BLaER1 (cell line): ENCODE results near the gene SELENOF.

Experiments
- H3K27ac ChIP-seq: shearing (Covaris generic); formaldehyde crosslinking; 2 replicates; pipeline ENCODE4 v1.8.1; 2022
- H3K27me3 ChIP-seq: shearing (Covaris generic); formaldehyde crosslinking; 2 replicates; pipeline ENCODE4 v1.8.1; 2022
- H3K36me3 ChIP-seq: shearing (Covaris generic); formaldehyde crosslinking; 2 replicates; pipeline ENCODE4 v1.8.1; 2022
- H3K4me1 ChIP-seq: shearing (Covaris generic); formaldehyde crosslinking; 2 replicates; pipeline ENCODE4 v1.8.1; 2022
- H3K4me2 ChIP-seq: shearing (Covaris generic); formaldehyde crosslinking; 2 replicates; pipeline ENCODE4 v1.8.1; 2022
- H3K4me3 ChIP-seq: shearing (Covaris generic); formaldehyde crosslinking; 2 replicates; pipeline ENCODE4 v1.8.1; 2022
- H3K9ac ChIP-seq: shearing (Covaris generic); formaldehyde crosslinking; 2 replicates; pipeline ENCODE4 v1.8.1; 2022
- H3K9me3 ChIP-seq: shearing (Covaris generic); formaldehyde crosslinking; 2 replicates; pipeline ENCODE4 v1.8.1; 2022
- H4K20me1 ChIP-seq: shearing (Covaris generic); formaldehyde crosslinking; 2 replicates; pipeline ENCODE4 v1.8.1; 2022
- Cebpa-rat ChIP-seq: shearing (Covaris generic); IDR thresholded peaks from 2 replicates; pipeline ENCODE4 v1.8.1; 2022

The SELENOF gene

DNA sequence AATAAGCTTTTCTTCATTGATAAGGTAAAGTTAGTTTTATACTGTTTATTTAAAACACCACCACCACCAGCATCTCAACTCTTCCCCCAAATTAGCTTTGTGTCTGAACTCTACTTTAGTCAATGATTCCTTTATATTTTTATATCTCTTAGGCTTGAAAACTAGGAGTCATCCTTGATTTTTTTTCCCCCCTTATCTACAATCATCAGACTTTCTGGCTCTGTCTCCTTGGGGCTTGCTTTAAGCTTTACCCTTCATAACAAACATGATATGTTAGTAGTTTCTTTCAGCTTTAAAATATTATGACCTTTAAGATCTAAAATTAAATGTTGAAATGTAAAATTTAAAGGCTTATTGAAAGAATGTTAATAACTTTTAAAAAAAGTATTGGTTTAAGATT is 28.8 kb upstream of the SELENOF start:
- Histone ChIP-seq H3K9ac (no peak overlapping the region), H3K4me2 (no peak overlapping the region)

DNA sequence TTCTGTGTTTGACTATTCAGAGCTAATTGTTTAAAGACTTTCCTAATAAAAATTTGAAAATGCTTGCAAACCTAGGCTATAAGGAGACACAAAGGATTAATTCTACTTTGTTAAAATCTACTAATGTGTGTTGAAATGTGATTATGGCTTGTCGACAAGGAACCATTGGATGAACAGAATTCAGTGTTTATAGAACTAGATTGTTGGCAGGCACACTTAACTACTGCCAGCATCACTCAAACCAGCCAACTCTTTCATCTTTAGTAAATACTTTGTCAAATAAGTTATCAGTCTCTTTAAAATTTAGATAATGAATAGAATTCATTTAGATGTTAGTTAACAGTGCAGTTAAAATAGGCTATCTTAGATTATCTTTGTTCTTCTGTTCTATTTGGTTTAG is 28.1 kb upstream of the SELENOF start:
- no peak overlapping the region for H3K4me2 ChIP-seq
- no peaks in the 10 kb centered on the region for H3K4me1 ChIP-seq
- H3K27me3 ChIP-seq: no peaks in the 10 kb centered on the region
- no peaks in the 10 kb centered on the region for H3K36me3 ChIP-seq
- no peak overlapping the region for H3K9ac ChIP-seq
- no peak overlapping the region for H3K4me3 ChIP-seq
- no peak overlapping the region for H3K27ac ChIP-seq
- H4K20me1 ChIP-seq: 0 out of 2 replicates have a peak, but pooled peaks cover 13% of the 10 kb centered on the region
- TF ChIP-seq Cebpa-rat: no peak
- H3K9me3 ChIP-seq: peaks cover 6% of the 10 kb centered on the region; the same call in 1 of the 2 replicates

More for the DNA sequence above, 28.8 kb upstream of the SELENOF start:
- TF ChIP-seq Cebpa-rat: no peak
- Histone ChIP-seq H3K4me3 (no peak overlapping the region), H3K4me1 (no peaks in the 10 kb centered on the region), H3K36me3 (no peaks in the 10 kb centered on the region), H3K9me3 (peaks cover 6% of the 10 kb centered on the region; the same call in 1 of the 2 replicates), H3K27me3 (no peaks in the 10 kb centered on the region), H3K27ac (no peak overlapping the region), H4K20me1 (0 out of 2 replicates have a peak, but pooled peaks cover 13% of the 10 kb centered on the region)

DNA sequence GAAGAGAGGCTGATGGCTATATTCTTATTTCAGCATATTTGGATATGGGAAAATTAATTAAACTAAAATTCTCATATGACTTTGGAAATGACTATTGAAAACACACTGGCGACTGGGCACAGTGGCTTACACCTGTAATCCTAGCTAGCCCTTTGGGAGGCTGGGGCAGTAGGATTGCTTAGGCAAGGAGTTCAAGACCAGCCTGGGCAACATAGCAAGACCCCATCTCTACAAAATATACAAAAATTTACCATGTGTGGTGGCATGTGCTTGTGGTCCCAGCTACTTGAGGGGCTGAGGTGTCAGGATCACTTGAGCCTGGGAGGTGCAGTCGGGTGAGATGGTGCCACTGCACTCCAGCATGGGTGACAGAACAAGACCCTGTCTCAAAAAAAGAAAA is 26.7 kb upstream of the SELENOF start:
- H3K27me3 ChIP-seq: no peaks in the 10 kb centered on the region
- no peak for TF ChIP-seq Cebpa-rat
- no peak overlapping the region for H3K4me2 ChIP-seq
- H3K27ac ChIP-seq: no peak overlapping the region
- H3K4me1 ChIP-seq: no peaks in the 10 kb centered on the region
- peaks cover 15% of the 10 kb centered on the region; the same call in 1 of the 2 replicates for H4K20me1 ChIP-seq
- no peak overlapping the region for H3K4me3 ChIP-seq
- no peak overlapping the region for H3K9ac ChIP-seq
- peaks cover 6% of the 10 kb centered on the region; the same call in 1 of the 2 replicates for H3K9me3 ChIP-seq
- 0 out of 2 replicates have a peak, but pooled peaks cover 3% of the 10 kb centered on the region for H3K36me3 ChIP-seq

DNA sequence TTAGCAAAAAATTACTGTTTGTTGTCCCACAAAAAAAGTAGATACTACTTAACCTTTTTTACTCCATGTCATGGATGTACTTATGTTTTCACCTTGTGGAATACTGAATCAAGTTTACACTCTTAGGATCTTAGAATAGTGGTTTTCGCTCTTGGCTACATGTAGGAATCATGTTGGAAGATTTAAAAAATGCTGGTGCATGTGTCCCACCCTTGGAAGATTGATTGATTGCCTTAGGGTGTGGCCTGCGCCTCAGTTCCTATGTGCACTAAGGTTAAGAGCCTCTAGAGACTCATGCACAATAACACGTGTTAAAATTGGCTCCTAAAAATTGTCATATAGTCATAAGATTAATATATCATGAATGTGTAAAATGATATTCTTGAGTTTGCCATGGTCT is 25.5 kb upstream of the SELENOF start:
- Histone ChIP-seq H3K9ac (no peak overlapping the region), H3K4me1 (no peaks in the 10 kb centered on the region), H4K20me1 (peaks cover 18% of the 10 kb centered on the region; the same call in 1 of the 2 replicates), H3K27ac (no peak overlapping the region), H3K27me3 (no peaks in the 10 kb centered on the region), H3K36me3 (0 out of 2 replicates have a peak, but pooled peaks cover 4% of the 10 kb centered on the region), H3K9me3 (peaks cover 11% of the 10 kb centered on the region), H3K4me3 (no peak overlapping the region), H3K4me2 (no peak overlapping the region)
- TF ChIP-seq Cebpa-rat: no peak

DNA sequence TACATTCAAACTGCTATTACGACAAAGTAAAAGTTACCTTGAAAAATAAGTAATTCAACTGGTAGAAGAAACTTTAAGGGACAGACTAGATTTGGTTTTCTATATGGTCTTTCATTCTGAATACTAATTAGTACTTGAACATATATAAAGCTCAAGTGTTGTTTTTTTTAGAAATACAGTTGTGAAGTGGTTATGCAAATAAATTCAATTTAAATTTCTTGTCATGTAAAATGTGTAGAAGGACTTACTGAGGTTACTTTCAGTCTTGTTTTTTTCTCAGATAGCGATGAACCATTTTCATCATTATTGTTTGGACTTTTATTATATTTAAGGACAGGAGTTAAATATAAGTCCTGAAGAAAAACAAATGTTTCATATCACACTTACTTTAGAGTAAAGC is 24.9 kb upstream of the SELENOF start:
- H3K36me3 ChIP-seq: peaks cover 9% of the 10 kb centered on the region; the same call in 1 of the 2 replicates
- H3K4me2 ChIP-seq: no peak overlapping the region
- peaks cover 18% of the 10 kb centered on the region; the same call in 1 of the 2 replicates for H4K20me1 ChIP-seq
- TF ChIP-seq Cebpa-rat: no peak
- H3K27ac ChIP-seq: no peak overlapping the region
- no peak overlapping the region for H3K9ac ChIP-seq
- H3K4me3 ChIP-seq: no peak overlapping the region
- no peaks in the 10 kb centered on the region for H3K27me3 ChIP-seq
- peaks cover 16% of the 10 kb centered on the region for H3K9me3 ChIP-seq
- H3K4me1 ChIP-seq: no peaks in the 10 kb centered on the region

DNA sequence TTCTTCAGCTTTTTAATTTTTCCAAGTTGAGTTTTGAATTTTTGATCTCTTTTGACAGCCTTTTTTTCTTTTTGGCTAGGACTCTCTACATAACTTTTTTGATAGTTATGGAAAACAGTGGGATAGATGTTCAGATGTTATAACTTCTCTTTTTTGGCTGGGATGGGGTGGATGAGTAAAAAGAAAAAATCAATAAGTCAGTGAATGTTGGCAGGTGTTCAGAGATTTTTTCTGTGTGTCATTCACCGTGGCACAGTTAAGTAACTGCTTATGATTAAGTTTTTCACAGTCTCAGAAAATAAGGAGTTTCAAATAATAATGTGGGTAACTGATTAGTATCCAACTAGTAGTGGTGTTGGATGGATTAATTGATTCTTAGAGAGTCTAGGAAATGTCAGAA is 24.5 kb upstream of the SELENOF start:
- Histone ChIP-seq H3K4me3 (no peak overlapping the region), H4K20me1 (peaks cover 18% of the 10 kb centered on the region; the same call in 1 of the 2 replicates), H3K36me3 (peaks cover 13% of the 10 kb centered on the region; the same call in 1 of the 2 replicates), H3K9ac (no peak overlapping the region), H3K4me1 (no peaks in the 10 kb centered on the region), H3K9me3 (peaks cover 15% of the 10 kb centered on the region), H3K4me2 (no peak overlapping the region), H3K27me3 (no peaks in the 10 kb centered on the region), H3K27ac (no peak overlapping the region)
- no peak for TF ChIP-seq Cebpa-rat

DNA sequence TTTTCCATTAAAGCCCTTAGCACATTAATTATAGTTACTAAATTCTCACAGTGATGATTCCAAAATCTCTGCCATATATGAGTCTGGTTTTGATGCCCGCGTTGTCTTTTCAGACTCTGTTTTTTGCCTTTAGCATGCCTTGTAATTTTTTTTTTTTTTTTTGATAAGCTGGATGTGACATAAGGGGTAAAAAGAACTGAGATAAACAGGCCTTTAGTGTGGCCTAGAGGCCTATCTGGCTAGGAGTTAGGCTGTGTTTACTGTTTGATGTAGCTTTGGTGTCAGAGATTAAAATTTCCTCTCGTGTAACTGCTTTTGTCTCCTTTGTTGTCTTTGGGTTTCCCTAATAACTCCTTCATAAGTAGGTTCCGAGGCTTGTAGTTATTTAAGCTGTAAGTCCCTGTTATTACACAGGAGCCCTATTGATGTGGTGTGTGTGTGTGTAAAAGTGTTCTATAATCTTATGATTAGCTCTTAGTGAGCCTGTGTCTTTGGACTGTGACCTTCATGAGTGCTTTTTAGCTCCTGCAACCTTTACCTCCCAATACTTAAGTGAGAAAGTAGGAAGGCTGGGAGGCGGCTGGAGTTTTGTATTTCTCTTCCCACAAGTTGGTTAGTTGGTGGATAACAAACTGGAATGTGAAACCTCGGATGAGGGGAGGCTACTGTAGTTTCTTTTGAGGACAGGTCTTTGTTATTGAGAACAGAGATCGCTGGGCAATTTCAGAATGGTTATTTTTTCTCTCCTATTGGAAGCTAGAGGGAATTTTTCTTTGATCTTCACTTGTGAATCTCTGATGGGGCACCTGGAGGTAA is 19.8 kb upstream of the SELENOF start:
- Histone ChIP-seq H3K27me3 (no peaks in the 10 kb centered on the region), H3K4me3 (no peak overlapping the region), H3K4me2 (no peak overlapping the region), H3K9me3 (peaks cover 15% of the 10 kb centered on the region), H3K27ac (no peak overlapping the region), H3K9ac (no peak overlapping the region), H3K4me1 (no peaks in the 10 kb centered on the region), H3K36me3 (peaks cover 14% of the 10 kb centered on the region; the same call in 1 of the 2 replicates), H4K20me1 (peaks cover 5% of the 10 kb centered on the region; the same call in 1 of the 2 replicates)
- TF ChIP-seq Cebpa-rat: no peak

DNA sequence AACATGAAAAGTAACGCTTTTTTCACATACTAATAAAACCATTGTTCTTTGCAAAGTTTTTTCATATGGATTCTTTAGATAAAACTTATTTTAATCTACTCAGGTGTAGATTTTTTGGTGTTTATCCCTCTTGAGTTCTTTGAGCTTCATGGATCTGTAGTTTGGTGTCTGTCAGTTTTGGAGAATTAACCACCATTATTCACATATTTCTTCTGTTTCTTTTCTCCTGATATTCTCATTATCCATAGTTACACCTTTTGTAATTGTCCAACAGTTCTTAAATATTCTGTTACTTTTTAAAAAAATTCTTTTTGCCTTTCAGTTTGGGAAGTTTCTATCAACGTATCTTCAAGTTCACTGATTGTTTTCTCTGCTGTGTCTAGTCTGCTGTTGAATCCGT is 19.1 kb upstream of the SELENOF start:
- H3K4me1 ChIP-seq: no peaks in the 10 kb centered on the region
- H3K36me3 ChIP-seq: peaks cover 14% of the 10 kb centered on the region; the same call in 1 of the 2 replicates
- no peak overlapping the region for H3K27ac ChIP-seq
- H3K9me3 ChIP-seq: peaks cover 15% of the 10 kb centered on the region
- H3K27me3 ChIP-seq: no peaks in the 10 kb centered on the region
- H4K20me1 ChIP-seq: peaks cover 5% of the 10 kb centered on the region; the same call in 1 of the 2 replicates
- TF ChIP-seq Cebpa-rat: no peak
- H3K4me2 ChIP-seq: no peak overlapping the region
- no peak overlapping the region for H3K9ac ChIP-seq
- H3K4me3 ChIP-seq: no peak overlapping the region

DNA sequence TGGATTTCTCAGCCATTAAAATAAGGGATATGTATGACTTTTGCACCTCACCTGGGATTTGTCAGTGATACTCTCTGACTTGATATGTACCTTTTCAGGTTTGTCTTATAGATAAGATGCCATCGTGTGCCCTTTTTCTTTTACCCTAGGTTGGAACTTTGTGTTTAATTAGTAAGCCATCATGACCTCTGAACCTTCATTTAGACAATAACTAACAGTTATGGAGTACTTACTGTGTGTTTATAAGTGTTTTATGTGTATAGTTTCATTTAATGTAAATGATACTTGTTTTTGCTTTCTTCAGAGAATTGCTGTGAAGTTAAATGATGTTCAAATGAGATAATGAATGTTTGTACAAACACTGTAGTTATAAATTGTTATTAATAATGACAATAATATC is 14.9 kb upstream of the SELENOF start:
- no peak overlapping the region for H3K27ac ChIP-seq
- no peak for TF ChIP-seq Cebpa-rat
- no peak overlapping the region for H3K4me3 ChIP-seq
- peaks cover 29% of the 10 kb centered on the region for H3K36me3 ChIP-seq
- H4K20me1 ChIP-seq: no peaks in the 10 kb centered on the region
- no peaks in the 10 kb centered on the region for H3K27me3 ChIP-seq
- peaks cover 38% of the 10 kb centered on the region for H3K9me3 ChIP-seq
- no peaks in the 10 kb centered on the region for H3K4me1 ChIP-seq
- H3K9ac ChIP-seq: no peak overlapping the region
- no peak overlapping the region for H3K4me2 ChIP-seq

DNA sequence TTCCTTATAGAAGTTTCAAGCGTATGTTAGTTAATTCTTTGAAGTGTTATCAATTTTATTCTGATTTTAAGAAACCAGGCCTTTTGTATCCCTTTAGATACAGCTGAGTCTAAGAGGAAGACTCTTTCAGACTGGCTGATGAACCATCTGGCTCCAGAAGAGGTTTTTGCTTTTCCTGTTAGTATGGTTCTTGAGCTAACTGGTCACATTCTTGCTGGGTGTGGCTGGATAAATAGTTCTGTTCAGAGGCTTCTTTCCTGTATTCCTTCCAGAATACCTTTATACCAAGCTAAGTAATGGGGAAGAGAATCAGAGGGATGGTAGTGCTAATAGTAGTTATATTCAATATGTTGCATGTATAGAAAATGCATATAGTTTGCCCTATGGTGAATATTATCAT is 13.0 kb upstream of the SELENOF start:
- Histone ChIP-seq H3K4me1 (no peaks in the 10 kb centered on the region), H3K27me3 (no peaks in the 10 kb centered on the region), H3K27ac (no peak overlapping the region), H3K9me3 (peaks cover 57% of the 10 kb centered on the region), H3K36me3 (peaks cover 35% of the 10 kb centered on the region), H3K9ac (no peak overlapping the region), H3K4me3 (no peak overlapping the region), H4K20me1 (no peaks in the 10 kb centered on the region), H3K4me2 (no peak overlapping the region)
- TF ChIP-seq Cebpa-rat: no peak
